ENCODE data around the gene ADAM15.

DNA sequence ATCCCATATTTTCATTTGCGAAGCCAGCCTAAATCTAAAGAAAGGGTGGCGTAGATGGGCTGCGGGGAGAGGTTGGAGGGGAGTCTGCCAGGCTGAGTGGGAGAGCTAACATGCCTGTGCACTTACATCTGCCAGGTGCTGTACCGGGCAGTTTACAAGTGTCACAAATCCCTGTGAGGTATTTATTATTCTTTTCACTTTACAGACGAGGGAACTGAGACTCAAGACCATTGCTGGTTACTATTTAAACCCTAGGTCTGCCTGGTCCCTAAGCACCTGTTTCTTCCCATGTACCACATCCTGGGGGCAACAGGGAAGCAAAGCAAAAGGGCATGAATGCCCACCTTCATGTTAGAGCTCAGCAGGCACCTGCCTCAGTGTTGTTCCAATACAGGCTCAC, 57.2 kb downstream of the ADAM15 start:
- TF ChIP-seq, protein P1, sequence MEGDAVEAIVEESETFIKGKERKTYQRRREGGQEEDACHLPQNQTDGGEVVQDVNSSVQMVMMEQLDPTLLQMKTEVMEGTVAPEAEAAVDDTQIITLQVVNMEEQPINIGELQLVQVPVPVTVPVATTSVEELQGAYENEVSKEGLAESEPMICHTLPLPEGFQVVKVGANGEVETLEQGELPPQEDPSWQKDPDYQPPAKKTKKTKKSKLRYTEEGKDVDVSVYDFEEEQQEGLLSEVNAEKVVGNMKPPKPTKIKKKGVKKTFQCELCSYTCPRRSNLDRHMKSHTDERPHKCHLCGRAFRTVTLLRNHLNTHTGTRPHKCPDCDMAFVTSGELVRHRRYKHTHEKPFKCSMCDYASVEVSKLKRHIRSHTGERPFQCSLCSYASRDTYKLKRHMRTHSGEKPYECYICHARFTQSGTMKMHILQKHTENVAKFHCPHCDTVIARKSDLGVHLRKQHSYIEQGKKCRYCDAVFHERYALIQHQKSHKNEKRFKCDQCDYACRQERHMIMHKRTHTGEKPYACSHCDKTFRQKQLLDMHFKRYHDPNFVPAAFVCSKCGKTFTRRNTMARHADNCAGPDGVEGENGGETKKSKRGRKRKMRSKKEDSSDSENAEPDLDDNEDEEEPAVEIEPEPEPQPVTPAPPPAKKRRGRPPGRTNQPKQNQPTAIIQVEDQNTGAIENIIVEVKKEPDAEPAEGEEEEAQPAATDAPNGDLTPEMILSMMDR (IDR thresholded peaks at IDR 0.05): no peak
- TF ChIP-seq POLR2A (IDR thresholded peaks at IDR 0.05) (no peak), EP300 (IDR thresholded peaks at IDR 0.05) (no peak)
